ENCODE results near the gene ERVH48-1. TPM values are rescaled to one million over a fixed set of nuclear protein-coding genes. Genes with fewer than 3 reads are reported as not detected.
A peak's percentile ranks its signal among the peaks of the same experiment; 100 is the strongest.

The ERVH48-1 gene
- total RNA-seq, 1 experiment from 2014 or later = 14.7 TPM

GRCh38 chr21:42971897-42972275 is 46.5 kb upstream of the ERVH48-1 start:
- Mint-ChIP-seq H3K27me3 (ENCODE audit: low read depth) (no peaks in the 10 kb centered on the region), H3K36me3 (peaks cover 10% of the 10 kb centered on the region), H3K4me1 (peaks cover 46% of the 10 kb centered on the region), H3K4me3 (peak overlapping the region; percentile 6; the same call in 1 of the 2 replicates), H3K9me3 (peaks cover 5% of the 10 kb centered on the region), H3K27ac (peak overlapping the region; percentile 92)
- DNase-seq (ENCODE audit: low spot score) = peak; percentile 32
- ChIA-PET CTCF (interaction anchor here (1.2 kb wide), 1 partner anchor 46 kb away, joined by 3 read pairs; the partner anchor contains the start of gene ERVH48-1), POLR2A (interaction anchor here (0.6 kb wide), 2 partner anchors 20 to 1163 kb away, joined by 3 to 5 read pairs; no protein-coding TSS in a partner anchor)
- TF ChIP-seq NR3C1 (CRISPR knock-in tag; conservative IDR thresholded peaks at IDR 0.05; ENCODE audit: low read depth) (no peak), ETV6 (CRISPR knock-in tag; IDR thresholded peaks at IDR 0.05) (peak; percentile 14; the same call in 1 of the 2 replicates), ZNF423 (CRISPR knock-in tag; IDR thresholded peaks at IDR 0.05) (peak; percentile 72), MAX (CRISPR knock-in tag; IDR thresholded peaks at IDR 0.05) (peak; percentile 56; the same call in 1 of the 2 replicates)
- no peak for ATAC-seq

- Mint-ChIP-seq H3K4me3 (no peak overlapping the region), H3K27ac (peak overlapping the region; percentile 92), H3K36me3 (peaks cover 3% of the 10 kb centered on the region; the same call in 1 of the 2 replicates), H3K27me3 (ENCODE audit: low read depth) (no peaks in the 10 kb centered on the region), H3K9me3 (no peaks in the 10 kb centered on the region; the same call in 1 of the 2 replicates), H3K4me1 (peaks cover 38% of the 10 kb centered on the region)
- no peak for DNase-seq (ENCODE audit: low spot score)
- no peak for TF ChIP-seq FOXK1 (CRISPR knock-in tag; IDR thresholded peaks at IDR 0.05)
- TF ChIP-seq MXD4 (CRISPR knock-in tag; IDR thresholded peaks at IDR 0.05; ENCODE audit: borderline replicate concordance) = peak; percentile 81; the same call in 1 of the 2 replicates
- TF ChIP-seq ZSCAN18 (CRISPR knock-in tag; IDR thresholded peaks at IDR 0.05) = peak; percentile 86; the same call in 1 of the 2 replicates
- TF ChIP-seq NFE2L1 (CRISPR knock-in tag; IDR thresholded peaks at IDR 0.05) = no peak
- TF ChIP-seq ZNF423 (CRISPR knock-in tag; IDR thresholded peaks at IDR 0.05) = peak; percentile 48
- no peak for TF ChIP-seq MYBL2 (CRISPR knock-in tag; IDR thresholded peaks at IDR 0.05)
- no peak for TF ChIP-seq ZNF396 (CRISPR knock-in tag; IDR thresholded peaks at IDR 0.05; ENCODE audit: borderline replicate concordance)
- ATAC-seq = no peak
- ChIA-PET CTCF (interaction anchor here (1.2 kb wide), 1 partner anchor 46 kb away, joined by 3 read pairs; the partner anchor contains the start of gene ERVH48-1), POLR2A (interaction anchor here (0.6 kb wide), 1 partner anchor 21 kb away, joined by 3 read pairs; no protein-coding TSS in a partner anchor)
Measured at GRCh38 chr21:42970946-42971653, 45.7 kb upstream of the ERVH48-1 start.

- H3K4me1 Mint-ChIP-seq = peaks cover 37% of the 10 kb centered on the region
- ATAC-seq (no peak), DNase-seq (ENCODE audit: low spot score) (no peak)
- no peaks in the 10 kb centered on the region for H3K27me3 Mint-ChIP-seq (ENCODE audit: low read depth)
- H3K27ac Mint-ChIP-seq = peak overlapping the region; percentile 66; the same call in 1 of the 2 replicates
- H3K4me3 Mint-ChIP-seq = no peak overlapping the region
- CTCF ChIA-PET = interaction anchor here (0.6 to 1.3 kb wide), 2 partner anchors 9 to 107 kb away, joined by 3 to 4 read pairs; no protein-coding TSS in a partner anchor
- no peaks in the 10 kb centered on the region for H3K36me3 Mint-ChIP-seq
- POLR2A ChIA-PET = no interaction called here
- no peaks in the 10 kb centered on the region; the same call in 1 of the 2 replicates for H3K9me3 Mint-ChIP-seq
- TF ChIP-seq MAX (CRISPR knock-in tag; IDR thresholded peaks at IDR 0.05) (no peak), MLX (CRISPR knock-in tag; IDR thresholded peaks at IDR 0.05) (no peak), ZNF416 (CRISPR knock-in tag; IDR thresholded peaks at IDR 0.05) (no peak), ARID4B (CRISPR knock-in tag; IDR thresholded peaks at IDR 0.05; ENCODE audit: borderline replicate concordance) (no peak), NFYB (CRISPR knock-in tag; conservative IDR thresholded peaks at IDR 0.05; ENCODE audit: low read depth) (no peak), TEAD1 (CRISPR knock-in tag; IDR thresholded peaks at IDR 0.05) (no peak), ZNF281 (CRISPR knock-in tag; IDR thresholded peaks at IDR 0.05) (no peak), IRF1 (CRISPR knock-in tag; IDR thresholded peaks at IDR 0.05) (no peak)
Measured at GRCh38 chr21:42969193-42969600, 43.8 kb upstream of the ERVH48-1 start.

Measured in WTC11 (cell line).